SK-N-MC (cell line): Measurements from ENCODE around the gene PLEKHM2.

Source experiments
- EZH2 ChIP-seq: fragments of 200-600 bp; sonication (generic); IDR thresholded peaks from one replicate; pipeline ENCODE4 v1.6.1; 2017; ENCODE audit warnings: antibody characterized with exemption
- FOXP2 ChIP-seq: optimal IDR thresholded peaks from 2 replicates; pipeline ENCODE3; 2011; ENCODE audit warnings: mild to moderate bottlenecking, moderate library complexity; ENCODE audit not compliant: insufficient read depth; ENCODE audit errors: extremely low read length, control extremely low read depth
- POLR2AphosphoS5 ChIP-seq: IDR thresholded peaks from 2 replicates; pipeline ENCODE4 v1.6.1; 2012; ENCODE audit warnings: mild to moderate bottlenecking, low read depth, low read length, borderline replicate concordance

DNA sequence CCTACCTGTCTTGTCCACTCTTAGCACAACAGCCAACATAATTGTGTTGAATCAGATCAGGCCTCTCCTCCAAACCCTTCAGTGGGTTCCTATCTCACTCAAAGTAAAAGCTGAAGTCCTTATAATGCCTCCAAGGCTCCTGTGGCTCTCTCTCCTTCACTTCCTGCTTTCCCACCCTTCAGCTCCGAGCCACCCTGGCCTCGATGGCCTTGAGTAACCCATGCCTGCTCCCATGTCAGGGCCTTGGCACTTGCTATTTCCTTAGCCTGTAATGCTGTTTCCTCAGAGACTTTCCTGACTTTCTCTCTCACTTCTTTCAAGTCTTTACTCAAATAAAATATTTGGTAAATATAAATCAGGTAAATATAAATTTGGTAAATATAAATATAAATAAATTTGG is 8.1 kb upstream of the PLEKHM2 start:
- TF ChIP-seq FOXP2 (no peak), POLR2AphosphoS5 (no peak), EZH2 (no peak)
